ENCODE results near the gene WFIKKN1. TPM values are rescaled to one million over a fixed set of nuclear protein-coding genes. Genes with fewer than 3 reads are reported as not detected.

WFIKKN1 gene, protein sequence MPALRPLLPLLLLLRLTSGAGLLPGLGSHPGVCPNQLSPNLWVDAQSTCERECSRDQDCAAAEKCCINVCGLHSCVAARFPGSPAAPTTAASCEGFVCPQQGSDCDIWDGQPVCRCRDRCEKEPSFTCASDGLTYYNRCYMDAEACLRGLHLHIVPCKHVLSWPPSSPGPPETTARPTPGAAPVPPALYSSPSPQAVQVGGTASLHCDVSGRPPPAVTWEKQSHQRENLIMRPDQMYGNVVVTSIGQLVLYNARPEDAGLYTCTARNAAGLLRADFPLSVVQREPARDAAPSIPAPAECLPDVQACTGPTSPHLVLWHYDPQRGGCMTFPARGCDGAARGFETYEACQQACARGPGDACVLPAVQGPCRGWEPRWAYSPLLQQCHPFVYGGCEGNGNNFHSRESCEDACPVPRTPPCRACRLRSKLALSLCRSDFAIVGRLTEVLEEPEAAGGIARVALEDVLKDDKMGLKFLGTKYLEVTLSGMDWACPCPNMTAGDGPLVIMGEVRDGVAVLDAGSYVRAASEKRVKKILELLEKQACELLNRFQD
- total RNA-seq = 0.47 and 0.56 TPM in 2 replicates
- long read RNA-seq, full-length matches to known transcripts = 1 of 1 reads
- long read RNA-seq, partial matches to known transcripts = 0 of 1 reads
- long read RNA-seq, other reads (novel, unspliced or antisense) = 0 of 1 reads

DNA sequence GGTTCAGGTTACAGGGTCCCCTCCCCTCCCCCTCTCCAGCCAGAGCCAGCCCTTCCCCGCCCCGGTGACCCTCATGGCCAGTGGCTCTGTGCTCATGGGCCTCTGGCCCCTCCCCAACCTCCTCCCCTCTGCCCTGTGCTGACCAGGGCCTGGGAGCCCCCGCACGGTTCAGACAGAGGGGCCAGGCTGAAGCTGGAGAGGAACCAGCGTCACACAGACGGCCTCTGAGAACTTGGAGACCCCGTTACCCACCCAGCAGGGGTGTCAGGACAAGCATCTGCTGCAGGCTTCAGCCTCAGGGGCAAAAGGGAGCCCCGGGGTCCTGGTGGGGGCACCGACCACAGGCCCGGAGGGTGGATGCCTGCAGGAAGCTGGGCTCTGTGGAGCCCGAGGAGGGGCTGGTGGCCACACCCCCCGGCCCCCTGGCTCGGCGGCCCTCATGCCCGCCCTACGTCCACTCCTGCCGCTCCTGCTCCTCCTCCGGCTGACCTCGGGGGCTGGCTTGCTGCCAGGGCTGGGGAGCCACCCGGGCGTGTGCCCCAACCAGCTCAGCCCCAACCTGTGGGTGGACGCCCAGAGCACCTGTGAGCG lies at the start of gene WFIKKN1:
Gene WFIKKN1, plus strand, starts transcription at position 171 of the 591 bp plus-strand sequence. Its CDS starts 269 bp downstream, at position 440.
- Mint-ChIP-seq H3K36me3 (ENCODE audit: unreplicated experiment) (peaks cover 4% of the 10 kb centered on the region), H3K4me1 (ENCODE audit: unreplicated experiment) (peaks cover 41% of the 10 kb centered on the region), H3K27ac (ENCODE audit: unreplicated experiment) (no peak within 1 kb of the TSS), H3K4me3 (ENCODE audit: unreplicated experiment) (no peak within 1 kb of the TSS), H3K9me3 (ENCODE audit: unreplicated experiment) (no peaks in the 10 kb centered on the region), H3K27me3 (ENCODE audit: unreplicated experiment) (no peaks in the 10 kb centered on the region)
- TF ChIP-seq, protein P1, sequence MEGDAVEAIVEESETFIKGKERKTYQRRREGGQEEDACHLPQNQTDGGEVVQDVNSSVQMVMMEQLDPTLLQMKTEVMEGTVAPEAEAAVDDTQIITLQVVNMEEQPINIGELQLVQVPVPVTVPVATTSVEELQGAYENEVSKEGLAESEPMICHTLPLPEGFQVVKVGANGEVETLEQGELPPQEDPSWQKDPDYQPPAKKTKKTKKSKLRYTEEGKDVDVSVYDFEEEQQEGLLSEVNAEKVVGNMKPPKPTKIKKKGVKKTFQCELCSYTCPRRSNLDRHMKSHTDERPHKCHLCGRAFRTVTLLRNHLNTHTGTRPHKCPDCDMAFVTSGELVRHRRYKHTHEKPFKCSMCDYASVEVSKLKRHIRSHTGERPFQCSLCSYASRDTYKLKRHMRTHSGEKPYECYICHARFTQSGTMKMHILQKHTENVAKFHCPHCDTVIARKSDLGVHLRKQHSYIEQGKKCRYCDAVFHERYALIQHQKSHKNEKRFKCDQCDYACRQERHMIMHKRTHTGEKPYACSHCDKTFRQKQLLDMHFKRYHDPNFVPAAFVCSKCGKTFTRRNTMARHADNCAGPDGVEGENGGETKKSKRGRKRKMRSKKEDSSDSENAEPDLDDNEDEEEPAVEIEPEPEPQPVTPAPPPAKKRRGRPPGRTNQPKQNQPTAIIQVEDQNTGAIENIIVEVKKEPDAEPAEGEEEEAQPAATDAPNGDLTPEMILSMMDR (IDR thresholded peaks at IDR 0.05) = no peak
- peak; percentile 86 for DNase-seq (ENCODE audit: extremely low spot score, unreplicated experiment)

DNA sequence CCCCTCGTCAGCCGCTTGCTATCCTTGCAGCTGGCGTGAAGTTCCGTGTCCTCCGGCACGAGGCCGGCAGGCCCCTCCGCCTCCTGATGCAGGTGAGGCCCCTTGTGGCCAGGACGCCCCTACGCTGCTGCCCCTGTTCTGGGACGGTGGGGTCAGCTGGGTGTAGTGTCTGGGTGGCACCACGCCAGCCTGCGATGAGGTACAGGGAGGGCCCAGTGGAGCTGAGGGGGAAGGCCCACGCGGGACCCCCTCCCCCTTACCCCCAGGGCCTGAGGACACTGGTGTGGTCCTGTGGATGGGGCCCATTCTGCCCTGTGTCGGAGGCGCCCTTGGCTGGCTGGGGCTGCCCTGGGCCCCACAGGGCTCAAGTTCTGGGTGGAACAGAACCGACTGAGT lies 48.6 kb upstream of the WFIKKN1 start:
- Mint-ChIP-seq H3K4me3 (ENCODE audit: unreplicated experiment) (no peak overlapping the region), H3K27me3 (ENCODE audit: unreplicated experiment) (no peaks in the 10 kb centered on the region), H3K9me3 (ENCODE audit: unreplicated experiment) (no peaks in the 10 kb centered on the region), H3K36me3 (ENCODE audit: unreplicated experiment) (no peaks in the 10 kb centered on the region), H3K27ac (ENCODE audit: unreplicated experiment) (no peak overlapping the region), H3K4me1 (ENCODE audit: unreplicated experiment) (no peaks in the 10 kb centered on the region)
- TF ChIP-seq, protein P1 (IDR thresholded peaks at IDR 0.05) = no peak
- DNase-seq (ENCODE audit: extremely low spot score, unreplicated experiment) = no peak

DNA sequence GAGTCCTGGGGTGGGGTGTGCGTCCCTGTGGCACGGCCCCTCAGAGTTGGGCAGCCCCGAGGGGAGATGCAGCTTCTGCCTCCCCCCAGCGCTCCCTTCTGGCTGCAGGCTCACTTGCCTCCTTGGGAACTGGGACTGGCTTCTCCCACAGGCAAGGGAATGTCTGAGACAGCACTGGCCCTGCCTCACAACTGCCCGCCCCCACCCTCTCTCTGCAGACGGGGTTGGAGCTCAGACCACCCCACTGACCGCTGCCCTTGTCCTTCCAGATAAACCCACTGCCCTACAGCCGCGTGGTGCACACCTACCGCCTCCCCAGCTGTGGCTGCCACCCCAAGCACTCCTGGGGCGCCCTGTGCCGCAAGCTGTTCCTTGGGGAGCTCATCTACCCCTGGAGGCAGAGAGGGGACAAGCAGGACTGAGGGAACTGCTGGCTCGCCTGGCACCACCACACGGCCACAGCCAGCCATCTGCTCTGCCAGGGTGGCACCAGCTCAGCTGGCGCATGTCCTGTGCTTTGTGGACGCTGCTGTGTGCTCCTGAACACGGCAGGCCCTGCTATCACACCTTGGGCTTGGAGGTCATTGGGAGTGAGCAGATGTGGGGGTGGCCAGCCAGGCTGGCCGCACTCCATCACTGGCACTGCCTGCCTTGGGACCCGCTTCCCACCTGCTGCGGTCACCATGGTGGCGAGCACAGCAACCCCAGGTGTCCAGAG lies 48.0 kb upstream of the WFIKKN1 start:
- no peak overlapping the region for H3K27ac Mint-ChIP-seq (ENCODE audit: unreplicated experiment)
- no peaks in the 10 kb centered on the region for H3K27me3 Mint-ChIP-seq (ENCODE audit: unreplicated experiment)
- H3K4me1 Mint-ChIP-seq (ENCODE audit: unreplicated experiment) = peaks cover 4% of the 10 kb centered on the region
- H3K36me3 Mint-ChIP-seq (ENCODE audit: unreplicated experiment) = no peaks in the 10 kb centered on the region
- H3K9me3 Mint-ChIP-seq (ENCODE audit: unreplicated experiment) = no peaks in the 10 kb centered on the region
- TF ChIP-seq, protein P1 (IDR thresholded peaks at IDR 0.05) = no peak
- no peak overlapping the region for H3K4me3 Mint-ChIP-seq (ENCODE audit: unreplicated experiment)
- no peak for DNase-seq (ENCODE audit: extremely low spot score, unreplicated experiment)

DNA sequence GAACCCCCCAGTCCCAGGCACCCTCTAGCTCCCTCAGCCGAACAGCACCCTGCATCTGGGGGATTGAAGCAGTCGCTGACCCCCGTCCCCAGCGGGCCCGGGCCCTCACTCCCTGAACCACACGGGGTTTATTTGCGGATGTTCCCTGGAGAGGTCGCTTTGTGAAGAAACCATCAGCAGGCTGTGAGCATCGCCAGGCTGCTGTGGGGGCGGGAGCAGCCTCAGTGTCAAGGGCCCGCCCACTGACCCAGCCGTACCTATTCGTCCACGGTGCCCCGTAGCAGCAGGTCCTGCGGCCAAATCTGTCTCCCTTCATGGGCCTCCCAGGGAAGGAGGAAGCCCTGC lies 47.3 kb upstream of the WFIKKN1 start:
- Mint-ChIP-seq H3K4me3 (ENCODE audit: unreplicated experiment) (no peak overlapping the region), H3K4me1 (ENCODE audit: unreplicated experiment) (peaks cover 10% of the 10 kb centered on the region), H3K27ac (ENCODE audit: unreplicated experiment) (no peak overlapping the region), H3K27me3 (ENCODE audit: unreplicated experiment) (no peaks in the 10 kb centered on the region), H3K9me3 (ENCODE audit: unreplicated experiment) (no peaks in the 10 kb centered on the region), H3K36me3 (ENCODE audit: unreplicated experiment) (no peaks in the 10 kb centered on the region)
- no peak for DNase-seq (ENCODE audit: extremely low spot score, unreplicated experiment)
- TF ChIP-seq, protein P1 (IDR thresholded peaks at IDR 0.05) = no peak

Data from osteocyte (in vitro differentiated cells).